Lower lobe of right lung (tissue), 2 donors: ENCODE results near the gene TSEN54. TPM values are rescaled to one million over a fixed set of nuclear protein-coding genes. Genes with fewer than 3 reads are reported as not detected.

Source experiments
- ATAC-seq, 2 donors: fragments of 200-7000 bp; cut with Tn5 transposase; one replicate each; pipeline ENCODE4 v1.9.1; 2020 to 2022; ENCODE audit warnings: mild to moderate bottlenecking in 2 of 2, moderate library complexity in 2 of 2
- DNase-seq: peaks from one replicate; pipeline ENCODE4 v3.0.0-alpha.2; 2020
- H3K27ac ChIP-seq: fragments of 200-600 bp; one replicate; pipeline ENCODE4 v1.8.0; 2022
- H3K27me3 ChIP-seq: fragments of 200-600 bp; one replicate; pipeline ENCODE4 v1.8.0; 2022; ENCODE audit warnings: low read depth
- H3K36me3 ChIP-seq: fragments of 200-600 bp; one replicate; pipeline ENCODE4 v1.8.0; 2022; ENCODE audit warnings: mild to moderate bottlenecking
- H3K4me1 ChIP-seq: fragments of 200-600 bp; one replicate; pipeline ENCODE4 v1.8.0; 2022
- H3K4me3 ChIP-seq: fragments of 200-600 bp; one replicate; pipeline ENCODE4 v1.8.0; 2022; ENCODE audit warnings: mild to moderate bottlenecking
- H3K9me3 ChIP-seq: fragments of 200-600 bp; one replicate; pipeline ENCODE4 v1.8.0; 2022
- intact Hi-C: fragments of 100-400 bp; cut with DNase I; formaldehyde crosslinking; loops from one replicate; pipeline ENCODE4 v1.11.0; 2022
- total RNA-seq: library from RNA; stranded (reverse); fragmentation: NEBNext Ultra II Directional; extraction: Animal tissue kit (Norgen Biotek cat#: 25700); gene quantifications from one replicate; pipeline ENCODE4 v1.2.1, GENCODE V29; 2021
- TF ChIP-seq, protein P1 (sequence below): fragments of 200-600 bp; IDR thresholded peaks from one replicate; pipeline ENCODE4 v1.8.0; 2022; ENCODE audit warnings: antibody characterized with exemption, mild to moderate bottlenecking
- donor health status: DM: no; HTN: yes; CAD: no; lungs with severe emphysema.

Gene TSEN54
- total RNA-seq, 1 donor from 2014 or later = 20.4 TPM

DNA sequence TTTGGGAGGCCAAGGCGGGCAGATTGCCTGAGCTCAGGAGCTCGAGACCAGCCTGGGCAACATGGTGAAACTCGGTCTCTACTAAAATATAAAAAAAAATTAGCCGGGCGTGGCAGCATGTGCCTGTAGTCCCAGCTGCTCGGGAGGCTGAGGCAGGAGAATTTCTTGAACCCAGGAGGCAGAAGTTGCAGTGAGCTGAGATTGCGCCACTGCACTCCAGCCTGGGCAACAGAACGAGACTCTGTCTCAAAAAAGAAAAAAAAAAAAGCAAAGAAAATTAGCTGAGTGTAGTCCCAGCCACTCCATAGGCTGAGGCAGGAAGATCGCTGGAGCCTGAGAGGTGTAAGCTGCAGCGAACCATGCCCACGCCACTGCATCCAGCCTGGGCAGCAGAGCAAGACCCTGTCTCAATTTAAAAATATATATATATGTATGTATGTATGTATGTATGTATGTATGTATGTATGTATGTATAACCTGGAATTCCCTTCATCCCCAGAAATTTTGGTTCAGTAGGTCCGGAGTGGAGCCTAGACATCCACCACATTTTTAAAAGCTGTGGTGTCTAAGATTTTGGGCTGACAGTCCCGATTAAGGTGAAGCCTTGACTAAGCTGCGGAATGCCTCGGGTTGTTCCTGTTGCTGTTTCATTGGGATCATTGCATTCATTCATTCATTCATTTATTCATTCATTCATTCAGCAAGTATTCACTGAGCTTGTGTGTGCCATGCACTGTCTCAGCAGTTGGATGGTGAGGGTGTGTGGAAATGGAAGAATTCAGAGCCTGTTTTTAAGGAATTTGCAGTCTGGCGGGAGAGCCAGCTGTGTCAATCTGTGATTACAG lies 34.0 kb upstream of the TSEN54 start:
- Histone ChIP-seq H3K4me1 (peaks cover 50% of the 10 kb centered on the region), H3K9me3 (no peaks in the 10 kb centered on the region), H3K36me3 (peaks cover 5% of the 10 kb centered on the region), H3K27me3 (no peaks in the 10 kb centered on the region), H3K4me3 (no peak overlapping the region), H3K27ac (peak overlapping the region; percentile 47)
- no peak for DNase-seq
- ATAC-seq = no peak
- intact Hi-C loops = no loop called here
- TF ChIP-seq, protein P1, sequence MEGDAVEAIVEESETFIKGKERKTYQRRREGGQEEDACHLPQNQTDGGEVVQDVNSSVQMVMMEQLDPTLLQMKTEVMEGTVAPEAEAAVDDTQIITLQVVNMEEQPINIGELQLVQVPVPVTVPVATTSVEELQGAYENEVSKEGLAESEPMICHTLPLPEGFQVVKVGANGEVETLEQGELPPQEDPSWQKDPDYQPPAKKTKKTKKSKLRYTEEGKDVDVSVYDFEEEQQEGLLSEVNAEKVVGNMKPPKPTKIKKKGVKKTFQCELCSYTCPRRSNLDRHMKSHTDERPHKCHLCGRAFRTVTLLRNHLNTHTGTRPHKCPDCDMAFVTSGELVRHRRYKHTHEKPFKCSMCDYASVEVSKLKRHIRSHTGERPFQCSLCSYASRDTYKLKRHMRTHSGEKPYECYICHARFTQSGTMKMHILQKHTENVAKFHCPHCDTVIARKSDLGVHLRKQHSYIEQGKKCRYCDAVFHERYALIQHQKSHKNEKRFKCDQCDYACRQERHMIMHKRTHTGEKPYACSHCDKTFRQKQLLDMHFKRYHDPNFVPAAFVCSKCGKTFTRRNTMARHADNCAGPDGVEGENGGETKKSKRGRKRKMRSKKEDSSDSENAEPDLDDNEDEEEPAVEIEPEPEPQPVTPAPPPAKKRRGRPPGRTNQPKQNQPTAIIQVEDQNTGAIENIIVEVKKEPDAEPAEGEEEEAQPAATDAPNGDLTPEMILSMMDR = no peak

DNA sequence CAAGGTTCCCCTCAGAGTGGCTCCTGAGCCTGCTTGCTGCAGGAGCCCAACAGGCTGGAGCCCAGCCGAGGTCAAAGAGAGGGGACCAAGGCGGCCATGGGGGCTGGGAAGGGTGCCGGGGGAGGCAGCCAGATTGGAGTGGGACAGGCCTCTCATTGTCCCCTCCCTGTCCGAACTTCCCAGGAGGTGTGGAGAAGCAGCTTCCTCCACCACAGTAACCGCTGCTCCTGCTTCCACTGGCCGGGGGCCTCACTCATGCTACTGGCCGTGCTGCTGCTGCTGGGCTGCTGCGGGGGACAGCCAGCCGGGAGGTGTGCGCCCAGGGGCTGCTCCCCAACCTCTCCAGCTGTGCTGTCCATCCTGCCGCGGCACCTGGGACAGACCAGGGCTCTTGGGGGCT lies 30.6 kb upstream of the TSEN54 start:
- Histone ChIP-seq H3K4me1 (peaks cover 62% of the 10 kb centered on the region), H3K27me3 (no peaks in the 10 kb centered on the region), H3K27ac (no peak overlapping the region), H3K36me3 (peaks cover 7% of the 10 kb centered on the region), H3K4me3 (no peak overlapping the region), H3K9me3 (no peaks in the 10 kb centered on the region)
- peak; percentile 29 for DNase-seq
- intact Hi-C loops = no loop called here
- no peak for ATAC-seq
- TF ChIP-seq, protein P1 = no peak

DNA sequence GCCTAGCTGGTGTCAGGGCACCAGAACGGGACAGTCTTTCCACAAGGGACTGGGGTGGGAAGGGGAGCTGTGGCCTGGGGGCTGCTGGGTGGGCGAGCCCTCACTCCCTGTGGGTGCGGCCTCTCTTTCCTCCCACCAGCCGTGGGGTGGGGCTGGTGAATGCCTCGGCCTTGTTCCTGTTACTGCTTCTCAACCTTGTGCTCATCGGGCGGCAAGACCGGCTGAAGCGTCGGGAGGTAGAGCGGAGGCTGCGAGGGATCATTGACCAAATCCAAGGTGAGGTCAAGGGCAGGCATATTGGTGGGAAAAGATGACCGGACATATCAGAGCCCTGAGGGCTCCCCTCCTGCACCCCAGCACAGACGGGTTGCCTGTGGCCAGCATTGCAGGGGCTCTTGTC lies 30.2 kb upstream of the TSEN54 start:
- ATAC-seq (no peak), DNase-seq (peak; percentile 47)
- H3K27me3 ChIP-seq = no peaks in the 10 kb centered on the region
- H3K9me3 ChIP-seq = no peaks in the 10 kb centered on the region
- intact Hi-C loops = no loop called here
- peaks cover 11% of the 10 kb centered on the region for H3K36me3 ChIP-seq
- no peak overlapping the region for H3K4me3 ChIP-seq
- peaks cover 62% of the 10 kb centered on the region for H3K4me1 ChIP-seq
- TF ChIP-seq, protein P1 = no peak
- no peak overlapping the region for H3K27ac ChIP-seq

- H3K27ac ChIP-seq = peak overlapping the region; percentile 69
- DNase-seq = no peak
- TF ChIP-seq, protein P1 = no peak
- no peak for ATAC-seq
- H3K36me3 ChIP-seq = peaks cover 19% of the 10 kb centered on the region
- H3K4me1 ChIP-seq = peaks cover 57% of the 10 kb centered on the region
- H3K4me3 ChIP-seq = no peak overlapping the region
- intact Hi-C loops = no loop called here
- no peaks in the 10 kb centered on the region for H3K9me3 ChIP-seq
- no peaks in the 10 kb centered on the region for H3K27me3 ChIP-seq
Measured at GRCh38 chr17:75486951-75487350, 29.4 kb upstream of the TSEN54 start.

GRCh38 chr17:75487351-75488070 lies 28.8 kb upstream of the TSEN54 start:
- Histone ChIP-seq H3K4me3 (no peak overlapping the region), H3K27me3 (no peaks in the 10 kb centered on the region), H3K9me3 (no peaks in the 10 kb centered on the region), H3K36me3 (peaks cover 25% of the 10 kb centered on the region), H3K4me1 (peaks cover 51% of the 10 kb centered on the region), H3K27ac (peak overlapping the region; percentile 69)
- ATAC-seq = peak; percentile 38 to 45
- intact Hi-C loops = no loop called here
- peak; percentile 68 for DNase-seq
- TF ChIP-seq, protein P1 = peak; percentile 26
